Inflammatory macrophage (primary cell): ENCODE results near the gene CSE1L.
"Not testable (repeated sequence)": the region's sequence is repeated elsewhere in the genome, so short reads cannot be mapped to it uniquely, and the experiment has no call there.

Experiments used
- DNase-seq, 2 donors: peaks; one replicate each; pipeline ENCODE4 v3.0.0-alpha.2; 2020 to 2022

Gene CSE1L

DNA sequence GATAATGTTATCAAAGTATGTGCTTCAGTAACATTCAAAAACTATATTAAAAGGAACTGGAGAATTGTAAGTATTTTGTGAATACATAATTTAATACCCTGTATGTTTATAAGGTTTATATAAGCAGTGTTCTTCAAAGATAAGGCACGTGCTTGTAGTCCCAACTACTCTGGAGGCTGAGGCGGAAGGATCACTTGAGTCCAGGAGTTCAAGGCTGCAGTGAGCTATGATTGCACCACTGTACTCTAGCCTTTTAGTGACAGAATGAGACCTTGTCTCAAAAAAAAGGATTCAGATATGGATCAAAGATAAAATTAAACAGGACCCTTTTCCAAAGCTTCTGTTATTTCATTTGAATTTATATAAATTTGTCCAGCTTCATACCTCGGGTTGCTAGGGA is 17.2 kb downstream of the CSE1L start:
- DNase-seq = no peak

- no peak for DNase-seq
Observed at GRCh38 chr20:49074521-49074920, 28.4 kb downstream of the CSE1L start.

DNA sequence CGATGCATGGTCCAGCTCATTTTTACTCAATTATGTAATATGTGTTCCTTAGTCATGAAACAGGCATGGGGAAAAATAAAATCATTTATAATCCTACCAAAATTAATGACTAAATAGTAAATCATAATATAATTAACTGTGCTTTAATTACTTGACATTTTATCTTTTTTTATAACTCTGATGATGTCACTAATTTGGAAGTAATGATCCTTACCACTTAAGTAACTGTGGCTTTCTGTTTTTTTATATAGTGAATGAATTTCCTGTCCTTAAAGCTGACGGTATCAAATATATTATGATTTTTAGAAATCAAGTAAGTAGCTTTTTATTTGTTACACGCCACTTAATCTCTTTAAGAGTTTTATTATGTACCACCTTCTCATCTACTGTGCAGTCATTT is 32.2 kb downstream of the CSE1L start:
- DNase-seq = no peak

DNA sequence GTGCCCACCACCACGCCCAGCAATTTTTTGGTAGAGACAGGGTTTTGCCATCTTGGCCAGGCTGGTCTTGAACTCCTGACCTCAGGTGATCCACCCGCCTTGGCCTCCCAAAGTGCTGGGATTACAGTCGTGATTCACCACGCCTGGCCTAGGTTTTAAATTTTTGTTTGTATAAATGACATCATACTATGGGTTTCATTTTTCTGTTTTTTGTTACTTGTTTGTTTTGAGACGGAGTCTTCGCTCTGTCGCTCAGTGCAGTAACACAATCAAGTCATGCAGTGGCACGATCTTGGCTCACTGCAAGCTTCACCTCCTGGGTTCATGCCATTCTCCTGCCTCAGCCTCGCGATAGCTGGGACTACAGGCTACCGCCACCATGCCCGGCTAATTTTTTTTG is 36.2 kb downstream of the CSE1L start:
- not testable (repeated sequence) for DNase-seq

- no peak for DNase-seq
Observed at GRCh38 chr20:49091104-49091503, 45.0 kb downstream of the CSE1L start.

DNA sequence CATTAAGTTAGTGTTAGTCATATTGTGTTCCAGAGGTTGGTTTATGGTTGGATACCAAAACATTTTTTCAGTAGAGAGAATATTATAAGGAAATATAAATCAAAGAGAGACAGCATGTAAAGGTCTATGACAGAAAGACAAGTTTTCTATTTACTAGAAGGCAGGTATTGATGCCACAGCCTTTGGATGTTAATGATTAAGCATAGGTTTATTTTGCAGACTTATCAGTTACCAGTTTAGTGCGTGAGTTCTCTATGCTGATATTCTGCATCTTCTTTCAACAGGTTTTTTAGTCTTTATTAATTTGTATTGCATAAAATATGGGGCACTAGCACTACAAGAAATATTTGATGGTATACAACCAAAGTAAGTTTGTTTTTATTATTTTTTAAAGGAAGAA is 45.6 kb downstream of the CSE1L start:
- no peak for DNase-seq

GRCh38 chr20:49096203-49096730 is 50.2 kb downstream of the CSE1L start:
- DNase-seq = no peak

DNA sequence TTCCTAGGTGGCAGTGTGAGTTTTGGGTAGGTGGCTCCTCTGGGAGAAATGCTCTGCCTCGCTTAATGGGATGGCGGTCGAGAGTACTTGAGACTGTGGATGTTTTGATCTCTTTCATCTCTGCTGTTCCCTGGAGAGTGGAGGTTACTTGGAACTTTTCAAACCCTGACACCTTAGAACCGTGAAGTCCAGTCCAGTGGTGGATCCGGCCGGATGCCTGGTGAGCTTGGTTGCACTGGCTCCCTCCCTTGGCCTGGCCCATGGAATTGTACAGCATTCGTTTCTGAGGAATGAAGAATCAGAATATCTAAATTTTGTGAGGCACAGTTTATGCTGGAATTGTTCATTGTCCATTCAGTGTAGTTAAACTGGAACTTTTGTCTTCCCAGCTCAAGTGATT is 51.0 kb downstream of the CSE1L start:
- DNase-seq = no peak

DNA sequence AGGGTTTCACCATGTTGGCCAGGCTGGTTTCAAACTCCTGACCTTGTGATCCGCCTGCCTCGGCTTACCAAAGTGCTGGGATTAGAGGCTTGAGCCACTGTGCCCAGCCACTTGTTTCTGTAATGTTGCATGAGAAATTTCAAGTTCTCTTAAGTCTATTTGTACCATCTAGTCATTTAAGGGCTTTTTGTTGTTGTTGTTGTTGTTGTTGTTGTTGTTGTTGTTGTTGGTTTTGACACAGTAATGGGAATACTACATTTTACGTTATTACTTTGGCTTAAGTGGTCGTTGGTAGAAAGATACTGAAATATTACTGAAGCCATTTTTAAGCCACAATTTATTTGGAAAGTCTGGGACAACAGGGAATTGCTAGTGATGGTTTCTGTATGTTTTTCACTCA is 52.0 kb downstream of the CSE1L start:
- no peak for DNase-seq

GRCh38 chr20:49099011-49099410 is 52.9 kb downstream of the CSE1L start:
- no peak for DNase-seq

- not testable (repeated sequence) for DNase-seq
Observed at GRCh38 chr20:49100292-49100691, 54.2 kb downstream of the CSE1L start.

- peak in 1 of 2 donors; percentile 14 for DNase-seq
Observed at GRCh38 chr20:49100972-49101371, 54.9 kb downstream of the CSE1L start.

- no peak for DNase-seq
Observed at GRCh38 chr20:49103019-49103418, 56.9 kb downstream of the CSE1L start.

DNA sequence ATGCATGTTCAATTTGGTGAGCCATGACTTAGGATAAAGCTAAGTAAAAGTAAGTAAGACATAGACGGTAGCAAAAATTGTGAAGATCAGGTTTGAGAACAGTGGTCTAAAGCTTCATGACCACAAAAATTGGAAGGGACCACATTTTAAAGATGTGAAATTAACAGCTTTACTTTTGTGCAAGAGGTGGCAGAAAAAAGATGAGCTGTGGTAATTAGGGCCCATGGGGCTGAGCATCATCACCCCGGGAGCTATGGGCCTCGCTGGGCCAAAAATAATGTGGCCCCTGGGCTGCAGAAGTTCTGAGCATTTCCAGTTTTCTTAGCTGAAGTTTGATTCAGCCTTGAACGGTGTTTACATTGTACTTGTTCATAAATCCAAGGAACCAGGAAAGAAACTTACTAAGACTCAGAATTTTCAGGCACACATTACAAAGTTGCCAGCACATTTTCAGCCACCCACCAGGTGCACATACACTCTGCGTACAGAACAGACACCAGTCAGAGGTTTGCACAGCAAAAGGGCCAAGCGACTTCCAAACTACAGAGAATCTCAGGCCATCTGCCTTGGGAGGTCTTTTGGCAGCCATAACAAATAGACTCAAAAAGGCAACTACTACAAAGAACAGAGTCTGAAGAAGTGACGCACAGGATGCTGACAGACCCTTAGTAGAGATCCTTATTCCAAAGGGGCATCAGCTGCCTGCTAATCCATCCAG is 57.7 kb downstream of the CSE1L start:
- DNase-seq = no peak

GRCh38 chr20:49104365-49104648 is 58.2 kb downstream of the CSE1L start:
- no peak for DNase-seq

- not testable (repeated sequence) for DNase-seq
Observed at GRCh38 chr20:49104979-49105547, 59.0 kb downstream of the CSE1L start.

GRCh38 chr20:49106328-49106727 is 60.2 kb downstream of the CSE1L start:
- no peak for DNase-seq

- no peak for DNase-seq
Observed at GRCh38 chr20:49110767-49111694, 64.9 kb downstream of the CSE1L start.

DNA sequence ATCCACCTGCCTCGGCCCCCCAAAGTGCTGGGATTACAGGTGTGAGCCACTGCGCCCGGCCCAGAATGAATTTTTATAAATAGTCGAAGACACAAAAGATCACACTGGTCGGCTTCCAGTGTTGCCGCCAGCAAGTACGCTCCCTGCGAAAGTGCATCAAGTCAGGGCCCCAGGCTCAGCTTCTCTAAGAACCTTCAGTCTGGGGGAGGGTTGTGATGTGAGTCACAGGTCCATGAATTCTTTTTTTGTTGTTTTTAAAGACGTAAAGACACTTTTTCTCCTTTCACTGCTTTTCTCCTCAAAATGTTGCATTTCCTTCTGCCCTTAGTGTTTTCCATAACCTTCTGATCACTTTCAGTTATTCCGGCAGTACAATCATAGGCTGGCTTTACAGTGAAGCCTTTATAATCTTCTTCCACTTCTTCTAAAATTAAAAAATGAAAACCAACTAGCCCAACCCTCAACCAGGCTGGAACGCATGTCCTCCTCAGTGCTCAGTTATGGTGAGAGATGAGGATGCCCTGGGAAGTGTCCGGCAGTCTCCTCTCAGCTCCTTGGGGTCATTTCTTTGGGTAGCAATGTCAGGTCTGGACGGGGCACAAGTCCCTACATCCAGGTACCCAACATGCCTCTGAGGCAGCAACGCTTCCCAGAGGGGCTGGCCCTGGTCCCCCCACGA is 66.6 kb downstream of the CSE1L start:
- no peak for DNase-seq

DNA sequence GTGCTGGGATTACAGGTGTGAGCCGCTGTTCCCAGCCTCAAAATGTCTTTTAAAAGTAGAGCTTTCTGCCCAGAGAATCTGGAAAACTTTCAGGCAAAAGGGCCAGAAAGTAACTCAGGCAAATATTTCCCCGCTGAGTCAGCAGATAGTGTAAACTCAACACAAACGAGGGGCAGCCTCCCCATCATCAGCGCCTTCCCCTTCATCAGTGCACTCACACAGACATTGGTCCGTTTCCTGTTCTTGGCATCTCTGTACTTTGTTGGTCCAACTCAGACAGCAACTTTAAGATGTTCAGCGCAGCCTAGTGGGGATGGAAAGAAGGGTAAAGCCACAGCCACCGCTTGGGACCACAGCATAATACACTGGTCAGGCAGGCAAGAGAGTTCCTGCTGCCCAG is 69.5 kb downstream of the CSE1L start:
- DNase-seq = no peak

DNA sequence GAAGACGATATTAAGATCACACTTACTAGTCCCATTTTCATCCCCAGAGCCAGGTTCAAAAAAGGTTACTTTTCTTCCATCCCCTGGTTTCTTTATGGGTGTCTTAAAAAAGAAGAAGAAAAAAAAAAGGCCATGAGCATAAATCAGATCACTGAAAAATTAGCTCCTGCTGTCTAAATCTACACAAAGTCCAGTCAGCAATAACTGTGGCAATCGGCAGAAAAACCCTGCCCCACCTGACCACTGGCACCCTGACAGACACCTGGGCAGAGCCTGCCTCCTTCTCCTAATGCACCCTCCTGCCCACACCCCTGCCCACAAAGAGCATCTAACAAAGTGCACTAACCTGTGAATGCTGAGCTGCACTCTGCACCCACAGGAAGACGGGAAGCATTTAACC is 72.2 kb downstream of the CSE1L start:
- DNase-seq = no peak

- DNase-seq = no peak
Observed at GRCh38 chr20:49119988-49120387, 73.9 kb downstream of the CSE1L start.

GRCh38 chr20:49122920-49123319 is 76.8 kb downstream of the CSE1L start:
- DNase-seq = no peak
